ENCODE measurements around the gene CCDC85A.

GRCh38 chr2:56224316-56224715 is 40.5 kb downstream of the CCDC85A start:
- TF ChIP-seq, protein P1, sequence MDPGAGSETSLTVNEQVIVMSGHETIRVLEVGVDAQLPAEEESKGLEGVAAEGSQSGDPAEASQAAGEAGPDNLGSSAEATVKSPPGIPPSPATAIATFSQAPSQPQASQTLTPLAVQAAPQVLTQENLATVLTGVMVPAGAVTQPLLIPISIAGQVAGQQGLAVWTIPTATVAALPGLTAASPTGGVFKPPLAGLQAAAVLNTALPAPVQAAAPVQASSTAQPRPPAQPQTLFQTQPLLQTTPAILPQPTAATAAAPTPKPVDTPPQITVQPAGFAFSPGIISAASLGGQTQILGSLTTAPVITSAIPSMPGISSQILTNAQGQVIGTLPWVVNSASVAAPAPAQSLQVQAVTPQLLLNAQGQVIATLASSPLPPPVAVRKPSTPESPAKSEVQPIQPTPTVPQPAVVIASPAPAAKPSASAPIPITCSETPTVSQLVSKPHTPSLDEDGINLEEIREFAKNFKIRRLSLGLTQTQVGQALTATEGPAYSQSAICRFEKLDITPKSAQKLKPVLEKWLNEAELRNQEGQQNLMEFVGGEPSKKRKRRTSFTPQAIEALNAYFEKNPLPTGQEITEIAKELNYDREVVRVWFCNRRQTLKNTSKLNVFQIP (CRISPR knock-in tag; IDR thresholded peaks at IDR 0.05; ENCODE audit: borderline replicate concordance, low read depth), result no peak
- TF ChIP-seq CREB5 (CRISPR knock-in tag; IDR thresholded peaks at IDR 0.05; ENCODE audit: low read depth) (no peak), ZFP3 (CRISPR knock-in tag; IDR thresholded peaks at IDR 0.05) (no peak), ARNTL (CRISPR knock-in tag; IDR thresholded peaks at IDR 0.05; ENCODE audit: borderline replicate concordance, low read depth) (no peak), ZFP30 (CRISPR knock-in tag; IDR thresholded peaks at IDR 0.05) (no peak), GLIS3 (CRISPR knock-in tag; IDR thresholded peaks at IDR 0.05) (no peak), CSDC2 (CRISPR knock-in tag; IDR thresholded peaks at IDR 0.05) (no peak), BACH2 (CRISPR knock-in tag; IDR thresholded peaks at IDR 0.05; ENCODE audit: borderline replicate concordance) (no peak), TOX (CRISPR knock-in tag; IDR thresholded peaks at IDR 0.05; ENCODE audit: borderline replicate concordance) (no peak), ZC3H10 (CRISPR knock-in tag; IDR thresholded peaks at IDR 0.05) (no peak), ESRRG (CRISPR knock-in tag; IDR thresholded peaks at IDR 0.05) (no peak), ZNF8 (CRISPR knock-in tag; IDR thresholded peaks at IDR 0.05) (no peak)
- TF ChIP-seq, protein P2, sequence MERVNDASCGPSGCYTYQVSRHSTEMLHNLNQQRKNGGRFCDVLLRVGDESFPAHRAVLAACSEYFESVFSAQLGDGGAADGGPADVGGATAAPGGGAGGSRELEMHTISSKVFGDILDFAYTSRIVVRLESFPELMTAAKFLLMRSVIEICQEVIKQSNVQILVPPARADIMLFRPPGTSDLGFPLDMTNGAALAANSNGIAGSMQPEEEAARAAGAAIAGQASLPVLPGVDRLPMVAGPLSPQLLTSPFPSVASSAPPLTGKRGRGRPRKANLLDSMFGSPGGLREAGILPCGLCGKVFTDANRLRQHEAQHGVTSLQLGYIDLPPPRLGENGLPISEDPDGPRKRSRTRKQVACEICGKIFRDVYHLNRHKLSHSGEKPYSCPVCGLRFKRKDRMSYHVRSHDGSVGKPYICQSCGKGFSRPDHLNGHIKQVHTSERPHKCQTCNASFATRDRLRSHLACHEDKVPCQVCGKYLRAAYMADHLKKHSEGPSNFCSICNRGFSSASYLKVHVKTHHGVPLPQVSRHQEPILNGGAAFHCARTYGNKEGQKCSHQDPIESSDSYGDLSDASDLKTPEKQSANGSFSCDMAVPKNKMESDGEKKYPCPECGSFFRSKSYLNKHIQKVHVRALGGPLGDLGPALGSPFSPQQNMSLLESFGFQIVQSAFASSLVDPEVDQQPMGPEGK (CRISPR knock-in tag; IDR thresholded peaks at IDR 0.05; ENCODE audit: borderline replicate concordance), result no peak
- TF ChIP-seq, protein P3, sequence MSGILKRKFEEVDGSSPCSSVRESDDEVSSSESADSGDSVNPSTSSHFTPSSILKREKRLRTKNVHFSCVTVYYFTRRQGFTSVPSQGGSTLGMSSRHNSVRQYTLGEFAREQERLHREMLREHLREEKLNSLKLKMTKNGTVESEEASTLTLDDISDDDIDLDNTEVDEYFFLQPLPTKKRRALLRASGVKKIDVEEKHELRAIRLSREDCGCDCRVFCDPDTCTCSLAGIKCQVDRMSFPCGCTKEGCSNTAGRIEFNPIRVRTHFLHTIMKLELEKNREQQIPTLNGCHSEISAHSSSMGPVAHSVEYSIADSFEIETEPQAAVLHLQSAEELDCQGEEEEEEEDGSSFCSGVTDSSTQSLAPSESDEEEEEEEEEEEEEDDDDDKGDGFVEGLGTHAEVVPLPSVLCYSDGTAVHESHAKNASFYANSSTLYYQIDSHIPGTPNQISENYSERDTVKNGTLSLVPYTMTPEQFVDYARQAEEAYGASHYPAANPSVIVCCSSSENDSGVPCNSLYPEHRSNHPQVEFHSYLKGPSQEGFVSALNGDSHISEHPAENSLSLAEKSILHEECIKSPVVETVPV (CRISPR knock-in tag; IDR thresholded peaks at IDR 0.05), result no peak

Measured in SK-N-SH treated with all-trans-retinoic acid at 6 μM for 48 hours (cell line).